HepG2 (cell line): ENCODE data around the gene FKBP5. TPM values are rescaled to one million over a fixed set of nuclear protein-coding genes. Genes with fewer than 3 reads are reported as not detected.

Experiments
- ARNT2 ChIP-seq: sonication (generic); formaldehyde crosslinking; IDR thresholded peaks from 2 replicates; pipeline ENCODE4 v1.8.0; 2022; ENCODE audit warnings: mild to moderate bottlenecking, low read depth, missing genetic modification reagents, moderate library complexity
- ATAD3A ChIP-seq: sonication (generic); formaldehyde crosslinking; IDR thresholded peaks from 2 replicates; pipeline ENCODE4 v1.4.0; 2020; ENCODE audit warnings: missing genetic modification reagents
- CBX1 ChIP-seq: IDR thresholded peaks from one replicate; pipeline ENCODE4 v1.6.1; 2016; ENCODE audit warnings: antibody characterized with exemption, low read depth
- FIP1L1 ChIP-seq: fragments of 200-400 bp; formaldehyde crosslinking; IDR thresholded peaks from 2 replicates; pipeline ENCODE4 v1.6.1; 2018; ENCODE audit warnings: low read depth, mild to moderate bottlenecking, low read length, moderate library complexity, borderline replicate concordance; ENCODE audit not compliant: insufficient read depth
- HDAC2 ChIP-seq: sonication (generic); formaldehyde crosslinking; IDR thresholded peaks from 2 replicates; pipeline ENCODE4 v1.4.0; 2020; ENCODE audit warnings: missing genetic modification reagents
- PAWR ChIP-seq: sonication (generic); formaldehyde crosslinking; IDR thresholded peaks from 2 replicates; pipeline ENCODE4 v1.4.0; 2020; ENCODE audit warnings: missing genetic modification reagents, mild to moderate bottlenecking, borderline replicate concordance
- PAX8 ChIP-seq: sonication (generic); formaldehyde crosslinking; IDR thresholded peaks from 2 replicates; pipeline ENCODE4 v1.8.0; 2022; ENCODE audit warnings: mild to moderate bottlenecking, missing genetic modification reagents, borderline replicate concordance
- ZFP90 ChIP-seq: sonication (generic); formaldehyde crosslinking; IDR thresholded peaks from 2 replicates; pipeline ENCODE4 v1.8.0; 2022; ENCODE audit warnings: missing genetic modification reagents, mild to moderate bottlenecking, inconsistent platforms, borderline replicate concordance
- ZNF10 ChIP-seq: sonication (generic); formaldehyde crosslinking; IDR thresholded peaks from 2 replicates; pipeline ENCODE4 v1.4.0; 2020; ENCODE audit warnings: mild to moderate bottlenecking, low read depth, missing genetic modification reagents, borderline replicate concordance
- ZNF629 ChIP-seq: sonication (generic); formaldehyde crosslinking; conservative IDR thresholded peaks from 2 replicates; pipeline ENCODE4 v1.5.0; 2020; ENCODE audit warnings: missing genetic modification reagents
- ZNF652 ChIP-seq: IDR thresholded peaks from 2 replicates; pipeline ENCODE4 v1.6.1; 2016; ENCODE audit warnings: low read depth, borderline replicate concordance
- ZNF800 ChIP-seq: sonication (generic); formaldehyde crosslinking; IDR thresholded peaks from 2 replicates; pipeline ENCODE4 v1.4.0; 2020; ENCODE audit warnings: missing genetic modification reagents
- polyA plus RNA-seq, 8 experiments: library from polyadenylated mRNA; depleted of rRNA in 3 of 8; stranded (reverse) in 7 of 8; unstranded in 1 of 8; fragments of >200 nt; fragmentation: Illumina TruSeq in 4 of 8; extraction: Trizol in 4 of 8; gene quantifications; 2 replicates each; pipeline versions ENCODE4 v1.2.1 to v1.2.3, GENCODE V29; 2011 to 2016; ENCODE audit warnings: low read depth in 4 of 8, missing spikeins in 1 of 8, mixed read lengths in 1 of 8; ENCODE audit not compliant: insufficient read depth in 1 of 8
- total RNA-seq, 5 experiments: library from RNA; depleted of rRNA; stranded (reverse); fragments of >200 nt; fragmentation: Illumina TruSeq; extraction: Trizol; gene quantifications; 2 replicates each; pipeline ENCODE4 v1.2.3, GENCODE V29; 2016; ENCODE audit warnings: low read depth in 1 of 5
- TF ChIP-seq, protein P1 (sequence below), 2 experiments: fragments of 450-650 bp in 1 of 2; sonication (generic) in 1 of 2; formaldehyde crosslinking in 1 of 2; IDR thresholded peaks; 2 replicates each; pipeline versions ENCODE4 v1.6.1 to v1.8.0; 2016 to 2022; ENCODE audit warnings: antibody characterized with exemption in 1 of 2, mild to moderate bottlenecking in 1 of 2, missing genetic modification reagents in 1 of 2
- TF ChIP-seq, protein P2 (sequence below): sonication (generic); formaldehyde crosslinking; IDR thresholded peaks from 2 replicates; pipeline ENCODE4 v1.4.0; 2020; ENCODE audit warnings: missing genetic modification reagents

Gene FKBP5
- total and polyA plus RNA-seq, 2 of the 13 experiments (the other 11 are each of a cell fraction or from before 2014, with no cell fraction given), result 8.0 to 17.4 TPM

GRCh38 chr6:35731736-35732532, 43.2 kb upstream of the FKBP5 start (continued):
- TF ChIP-seq, protein P1, sequence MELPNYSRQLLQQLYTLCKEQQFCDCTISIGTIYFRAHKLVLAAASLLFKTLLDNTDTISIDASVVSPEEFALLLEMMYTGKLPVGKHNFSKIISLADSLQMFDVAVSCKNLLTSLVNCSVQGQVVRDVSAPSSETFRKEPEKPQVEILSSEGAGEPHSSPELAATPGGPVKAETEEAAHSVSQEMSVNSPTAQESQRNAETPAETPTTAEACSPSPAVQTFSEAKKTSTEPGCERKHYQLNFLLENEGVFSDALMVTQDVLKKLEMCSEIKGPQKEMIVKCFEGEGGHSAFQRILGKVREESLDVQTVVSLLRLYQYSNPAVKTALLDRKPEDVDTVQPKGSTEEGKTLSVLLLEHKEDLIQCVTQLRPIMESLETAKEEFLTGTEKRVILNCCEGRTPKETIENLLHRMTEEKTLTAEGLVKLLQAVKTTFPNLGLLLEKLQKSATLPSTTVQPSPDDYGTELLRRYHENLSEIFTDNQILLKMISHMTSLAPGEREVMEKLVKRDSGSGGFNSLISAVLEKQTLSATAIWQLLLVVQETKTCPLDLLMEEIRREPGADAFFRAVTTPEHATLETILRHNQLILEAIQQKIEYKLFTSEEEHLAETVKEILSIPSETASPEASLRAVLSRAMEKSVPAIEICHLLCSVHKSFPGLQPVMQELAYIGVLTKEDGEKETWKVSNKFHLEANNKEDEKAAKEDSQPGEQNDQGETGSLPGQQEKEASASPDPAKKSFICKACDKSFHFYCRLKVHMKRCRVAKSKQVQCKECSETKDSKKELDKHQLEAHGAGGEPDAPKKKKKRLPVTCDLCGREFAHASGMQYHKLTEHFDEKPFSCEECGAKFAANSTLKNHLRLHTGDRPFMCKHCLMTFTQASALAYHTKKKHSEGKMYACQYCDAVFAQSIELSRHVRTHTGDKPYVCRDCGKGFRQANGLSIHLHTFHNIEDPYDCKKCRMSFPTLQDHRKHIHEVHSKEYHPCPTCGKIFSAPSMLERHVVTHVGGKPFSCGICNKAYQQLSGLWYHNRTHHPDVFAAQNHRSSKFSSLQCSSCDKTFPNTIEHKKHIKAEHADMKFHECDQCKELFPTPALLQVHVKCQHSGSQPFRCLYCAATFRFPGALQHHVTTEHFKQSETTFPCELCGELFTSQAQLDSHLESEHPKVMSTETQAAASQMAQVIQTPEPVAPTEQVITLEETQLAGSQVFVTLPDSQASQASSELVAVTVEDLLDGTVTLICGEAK (IDR thresholded peaks at IDR 0.05), result no peak
- TF ChIP-seq, protein P1 (CRISPR knock-in tag; IDR thresholded peaks at IDR 0.05), result peak; percentile 60
- TF ChIP-seq ZFP90 (CRISPR knock-in tag) (no peak), CBX1 (peak; percentile 82), ZNF800 (CRISPR knock-in tag) (peak; percentile 50; the same call in 1 of the 2 replicates), HDAC2 (CRISPR knock-in tag) (peak; percentile 57), ZNF10 (no peak), ZNF652 (CRISPR knock-in tag) (peak; percentile 96), ARNT2 (CRISPR knock-in tag) (no peak), FIP1L1 (no peak), ZNF629 (CRISPR knock-in tag) (no peak), PAX8 (CRISPR knock-in tag) (no peak; the same call in 1 of the 2 replicates), PAWR (no peak), ATAD3A (CRISPR knock-in tag) (no peak)
- TF ChIP-seq, protein P2, sequence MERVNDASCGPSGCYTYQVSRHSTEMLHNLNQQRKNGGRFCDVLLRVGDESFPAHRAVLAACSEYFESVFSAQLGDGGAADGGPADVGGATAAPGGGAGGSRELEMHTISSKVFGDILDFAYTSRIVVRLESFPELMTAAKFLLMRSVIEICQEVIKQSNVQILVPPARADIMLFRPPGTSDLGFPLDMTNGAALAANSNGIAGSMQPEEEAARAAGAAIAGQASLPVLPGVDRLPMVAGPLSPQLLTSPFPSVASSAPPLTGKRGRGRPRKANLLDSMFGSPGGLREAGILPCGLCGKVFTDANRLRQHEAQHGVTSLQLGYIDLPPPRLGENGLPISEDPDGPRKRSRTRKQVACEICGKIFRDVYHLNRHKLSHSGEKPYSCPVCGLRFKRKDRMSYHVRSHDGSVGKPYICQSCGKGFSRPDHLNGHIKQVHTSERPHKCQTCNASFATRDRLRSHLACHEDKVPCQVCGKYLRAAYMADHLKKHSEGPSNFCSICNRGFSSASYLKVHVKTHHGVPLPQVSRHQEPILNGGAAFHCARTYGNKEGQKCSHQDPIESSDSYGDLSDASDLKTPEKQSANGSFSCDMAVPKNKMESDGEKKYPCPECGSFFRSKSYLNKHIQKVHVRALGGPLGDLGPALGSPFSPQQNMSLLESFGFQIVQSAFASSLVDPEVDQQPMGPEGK (CRISPR knock-in tag), result peak; percentile 98
